Kidney epithelial cell (primary cell): ENCODE results near the gene ZNF565. TPM values are rescaled to one million over a fixed set of nuclear protein-coding genes. Genes with fewer than 3 reads are reported as not detected.

Experiments used
- DNase-seq: peaks from one replicate; pipeline ENCODE4 v3.0.0-alpha.2; 2010; ENCODE audit warnings: low read depth
- H3K27me3 ChIP-seq: 2 replicates; pipeline ENCODE4 v1.6.0; 2011; ENCODE audit warnings: low read length; ENCODE audit not compliant: control insufficient read depth, insufficient read depth
- H3K36me3 ChIP-seq: 2 replicates; pipeline ENCODE4 v1.5.1; 2011; ENCODE audit warnings: low read length; ENCODE audit not compliant: control insufficient read depth, insufficient read depth
- H3K4me3 ChIP-seq: 2 replicates; pipeline ENCODE4 v1.5.1; 2011; ENCODE audit warnings: low read depth, mild to moderate bottlenecking, control low read depth, low read length
- CTCF ChIP-seq: IDR thresholded peaks from 2 replicates; pipeline ENCODE4 v1.5.1; 2011; ENCODE audit warnings: mild to moderate bottlenecking, moderate library complexity, low read length, control low read depth, inconsistent platforms; ENCODE audit not compliant: insufficient read depth, poor library complexity, severe bottlenecking
- total RNA-seq: library from RNA; depleted of rRNA; stranded (reverse); fragments of >200 nt; gene quantifications from 2 replicates; pipeline ENCODE4 v1.2.3, GENCODE V29; 2015

ZNF565 gene
- total RNA-seq, 1 donor from 2014 or later: 2.2 TPM

GRCh38 chr19:36160821-36161596 lies 53.5 kb downstream of the ZNF565 start:
- Histone ChIP-seq H3K36me3 (peaks cover 2% of the 10 kb centered on the region), H3K27me3 (no peaks in the 10 kb centered on the region), H3K4me3 (no peak overlapping the region)
- DNase-seq: no peak
- no peak for TF ChIP-seq CTCF

- Histone ChIP-seq H3K27me3 (no peaks in the 10 kb centered on the region), H3K4me3 (no peak overlapping the region), H3K36me3 (peaks cover 1% of the 10 kb centered on the region)
- no peak for DNase-seq
- TF ChIP-seq CTCF: no peak
Measured at GRCh38 chr19:36153126-36153525, 61.3 kb downstream of the ZNF565 start.

GRCh38 chr19:36152352-36153091 lies 61.9 kb downstream of the ZNF565 start, which contains the start of gene COX7A1:
Gene COX7A1, minus strand, starts transcription at chr19:36152447. Its CDS starts 40 bp downstream, at chr19:36152407.
- no peak for TF ChIP-seq CTCF
- Histone ChIP-seq H3K4me3 (no peak within 1 kb of the TSS), H3K27me3 (no peaks in the 10 kb centered on the region), H3K36me3 (peaks cover 1% of the 10 kb centered on the region)
- no peak for DNase-seq

- TF ChIP-seq CTCF: no peak
Measured at GRCh38 chr19:36152019-36152351, 62.5 kb downstream of the ZNF565 start.

GRCh38 chr19:36151144-36152018 lies 63.1 kb downstream of the ZNF565 start:
- no peak overlapping the region for H3K4me3 ChIP-seq
- no peaks in the 10 kb centered on the region for H3K27me3 ChIP-seq
- DNase-seq: no peak
- no peak for TF ChIP-seq CTCF
- peaks cover 3% of the 10 kb centered on the region for H3K36me3 ChIP-seq

More at GRCh38 chr19:36152019-36152351, 62.5 kb downstream of the ZNF565 start:
- no peak overlapping the region for H3K4me3 ChIP-seq
- H3K36me3 ChIP-seq: peaks cover 1% of the 10 kb centered on the region
- H3K27me3 ChIP-seq: no peaks in the 10 kb centered on the region
- no peak for DNase-seq
